ENCODE data around the gene ENO2.

Gene ENO2

GRCh38 chr12:6950811-6951540, 36.6 kb downstream of the ENO2 start, which contains the start of gene PTPN6:
PTPN6 (plus strand) TSS chr12:6951356; CDS start chr12:6951513, 157 bp downstream.
- DNase-seq = peak; percentile 68 to 75

GRCh38 chr12:6951551-6952120, 37.3 kb downstream of the ENO2 start:
- peak in 1 of 2 experiments; percentile 44 for DNase-seq

- peak in 1 of 2 experiments; percentile 53 for DNase-seq
Measured at GRCh38 chr12:6952121-6952862, 37.9 kb downstream of the ENO2 start.

- DNase-seq = no peak
Measured at GRCh38 chr12:6952863-6953441, 38.6 kb downstream of the ENO2 start.

- DNase-seq = peak; percentile 82 to 87
Measured at GRCh38 chr12:6953442-6954315, 39.3 kb downstream of the ENO2 start.

GRCh38 chr12:6954316-6955107, 40.1 kb downstream of the ENO2 start:
- no peak for DNase-seq

GRCh38 chr12:6955108-6956020, 41.0 kb downstream of the ENO2 start:
- DNase-seq = no peak

GRCh38 chr12:6956021-6956727, 41.8 kb downstream of the ENO2 start:
- peak in 1 of 2 experiments; percentile 35 for DNase-seq

- peak in 1 of 2 experiments; percentile 43 for DNase-seq
Measured at GRCh38 chr12:6957151-6957701, 42.8 kb downstream of the ENO2 start.

GRCh38 chr12:6957741-6958608, 43.6 kb downstream of the ENO2 start:
- peak in 1 of 2 experiments; percentile 41 for DNase-seq

GRCh38 chr12:6958609-6959057, 44.3 kb downstream of the ENO2 start:
- peak in 1 of 2 experiments; percentile 37 for DNase-seq

GRCh38 chr12:6959058-6959804, 44.9 kb downstream of the ENO2 start:
- DNase-seq = peak; percentile 68 to 76

GRCh38 chr12:6959805-6960592, 45.6 kb downstream of the ENO2 start:
- DNase-seq = no peak

- DNase-seq = peak in 1 of 2 experiments; percentile 49
Measured at GRCh38 chr12:6960593-6961277, 46.4 kb downstream of the ENO2 start.

GRCh38 chr12:6961278-6961694, 46.9 kb downstream of the ENO2 start:
- peak; percentile 96 to 98 for DNase-seq
